AG04449 (cell line): ENCODE data around the gene RPL15.
A peak's percentile ranks its signal among the peaks of the same experiment; 100 is the strongest.
"Not testable (repeated sequence)": the region's sequence is repeated elsewhere in the genome, so short reads cannot be mapped to it uniquely, and the experiment has no call there.

Source experiments
- CTCF ChIA-PET: fragments of 350-600 bp; formaldehyde crosslinking; extraction: SDS; loops from one replicate; lab custom pipeline; 2021; ENCODE audit warnings: antibody characterized with exemption; lab: Yijun Ruan, JAX
- POLR2A ChIA-PET: fragments of 400-600, 350-600 bp; formaldehyde crosslinking; extraction: SDS; loops from one replicate; lab custom pipeline; 2020; ENCODE audit warnings: antibody characterized with exemption, inconsistent platforms; lab: Yijun Ruan, JAX
- DNase-seq: peaks from one replicate; pipeline ENCODE4 v3.0.0-alpha.2; 2010; ENCODE audit warnings: low read depth, low spot score
- H3K4me3 ChIP-seq: 2 replicates; pipeline ENCODE4 v1.5.1; 2011; ENCODE audit warnings: low read depth, mild to moderate bottlenecking, control low read depth, low read length
- TF ChIP-seq, protein P1 (sequence below): IDR thresholded peaks from one replicate; pipeline ENCODE4 v1.5.1; 2011; ENCODE audit warnings: mild to moderate bottlenecking, moderate library complexity, low read length, control low read depth, inconsistent platforms; ENCODE audit not compliant: insufficient read depth; ENCODE audit errors: missing control alignments

Gene RPL15

GRCh38 chr3:23916886-23917678, at the start of gene RPL15, which contains the start of gene NKIRAS1:
Gene RPL15 (plus strand): TSS chr3:23917132. CDS start chr3:23917860, 728 bp downstream.
Gene NKIRAS1 (minus strand): TSS chr3:23916990. CDS start chr3:23910904, 6,086 bp downstream.
- peak within 1 kb of the TSS; percentile 95 for H3K4me3 ChIP-seq
- POLR2A ChIA-PET: interaction anchor here (0.6 to 3.3 kb wide), 34 partner anchors 10 to 338 kb away, joined by 3 to 35 read pairs (median 3); no protein-coding TSS in a partner anchor
- CTCF ChIA-PET: interaction anchor here (1.2 to 1.7 kb wide), 2 partner anchors 23 to 24 kb away, joined by 4 to 5 read pairs; no protein-coding TSS in a partner anchor
- peak; percentile 73 for DNase-seq
- TF ChIP-seq, protein P1, sequence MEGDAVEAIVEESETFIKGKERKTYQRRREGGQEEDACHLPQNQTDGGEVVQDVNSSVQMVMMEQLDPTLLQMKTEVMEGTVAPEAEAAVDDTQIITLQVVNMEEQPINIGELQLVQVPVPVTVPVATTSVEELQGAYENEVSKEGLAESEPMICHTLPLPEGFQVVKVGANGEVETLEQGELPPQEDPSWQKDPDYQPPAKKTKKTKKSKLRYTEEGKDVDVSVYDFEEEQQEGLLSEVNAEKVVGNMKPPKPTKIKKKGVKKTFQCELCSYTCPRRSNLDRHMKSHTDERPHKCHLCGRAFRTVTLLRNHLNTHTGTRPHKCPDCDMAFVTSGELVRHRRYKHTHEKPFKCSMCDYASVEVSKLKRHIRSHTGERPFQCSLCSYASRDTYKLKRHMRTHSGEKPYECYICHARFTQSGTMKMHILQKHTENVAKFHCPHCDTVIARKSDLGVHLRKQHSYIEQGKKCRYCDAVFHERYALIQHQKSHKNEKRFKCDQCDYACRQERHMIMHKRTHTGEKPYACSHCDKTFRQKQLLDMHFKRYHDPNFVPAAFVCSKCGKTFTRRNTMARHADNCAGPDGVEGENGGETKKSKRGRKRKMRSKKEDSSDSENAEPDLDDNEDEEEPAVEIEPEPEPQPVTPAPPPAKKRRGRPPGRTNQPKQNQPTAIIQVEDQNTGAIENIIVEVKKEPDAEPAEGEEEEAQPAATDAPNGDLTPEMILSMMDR: peak; percentile 54

DNA sequence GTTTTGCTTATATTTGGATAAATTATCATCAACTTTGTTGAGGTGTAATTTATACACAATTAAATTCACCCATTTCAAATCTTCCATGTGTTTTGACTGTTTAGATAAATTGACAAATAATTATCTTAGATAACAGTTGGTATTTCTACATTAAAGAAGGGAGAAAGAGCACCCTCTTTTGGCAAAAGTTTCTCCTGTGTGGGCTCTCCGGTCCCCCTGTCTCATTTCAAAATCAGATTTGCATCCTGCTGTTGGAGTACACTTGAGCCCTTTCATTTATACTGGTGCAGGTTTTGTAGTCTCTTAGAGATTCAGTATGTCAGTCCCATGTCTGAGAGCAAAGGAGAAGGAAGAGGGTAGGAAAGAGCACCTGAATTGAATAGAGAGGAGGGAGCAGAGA, 49.5 kb upstream of the RPL15 start:
- no peak for DNase-seq
- ChIA-PET CTCF (interaction anchor here (0.8 kb wide), 1 partner anchor 72 kb away, joined by 3 read pairs; no protein-coding TSS in a partner anchor), POLR2A (no interaction called here)
- TF ChIP-seq, protein P1: no peak
- no peak overlapping the region for H3K4me3 ChIP-seq

- TF ChIP-seq, protein P1: no peak
- no peak for DNase-seq
- POLR2A ChIA-PET: no interaction called here
- CTCF ChIA-PET: no interaction called here
- no peak overlapping the region for H3K4me3 ChIP-seq
Observed at GRCh38 chr3:23867838-23868237, 49.1 kb upstream of the RPL15 start.

DNA sequence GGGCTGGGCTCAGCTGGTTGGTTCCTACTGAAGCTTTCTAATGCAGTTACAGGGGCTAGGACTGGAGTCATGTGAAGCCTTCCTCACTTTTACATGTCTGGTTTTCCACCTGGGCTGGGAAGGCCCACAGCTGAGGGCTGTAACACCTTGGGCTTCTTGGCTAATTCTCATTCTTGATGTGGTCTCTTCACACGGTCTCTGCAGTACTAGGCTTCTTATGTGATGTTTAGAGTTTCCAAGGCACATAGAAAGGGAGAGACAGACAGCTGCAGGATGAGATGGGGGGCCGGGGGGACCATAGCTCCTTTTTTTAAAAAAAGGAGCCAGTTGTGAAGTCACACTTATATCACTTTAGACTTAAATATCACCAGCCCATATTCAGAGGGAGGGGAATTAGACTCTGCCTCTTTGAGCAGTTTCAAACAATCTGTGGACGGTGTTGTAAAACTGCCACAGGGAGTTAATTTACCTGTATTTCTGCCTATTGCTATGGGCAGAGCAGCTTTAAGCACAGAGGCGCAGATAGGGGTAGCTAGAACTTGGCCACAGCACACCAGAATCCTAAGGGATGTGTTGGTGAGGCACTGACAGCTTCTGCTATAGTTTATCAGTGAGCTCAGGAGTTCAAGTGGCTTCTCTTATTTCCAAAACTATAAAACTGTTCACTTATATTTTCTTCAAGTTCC, 46.8 kb upstream of the RPL15 start:
- POLR2A ChIA-PET: no interaction called here
- TF ChIP-seq, protein P1: no peak
- CTCF ChIA-PET: interaction anchor here (1.0 to 1.3 kb wide), 2 partner anchors 14 to 19 kb away, joined by 3 to 10 read pairs; no protein-coding TSS in a partner anchor
- no peak overlapping the region for H3K4me3 ChIP-seq
- no peak for DNase-seq

DNA sequence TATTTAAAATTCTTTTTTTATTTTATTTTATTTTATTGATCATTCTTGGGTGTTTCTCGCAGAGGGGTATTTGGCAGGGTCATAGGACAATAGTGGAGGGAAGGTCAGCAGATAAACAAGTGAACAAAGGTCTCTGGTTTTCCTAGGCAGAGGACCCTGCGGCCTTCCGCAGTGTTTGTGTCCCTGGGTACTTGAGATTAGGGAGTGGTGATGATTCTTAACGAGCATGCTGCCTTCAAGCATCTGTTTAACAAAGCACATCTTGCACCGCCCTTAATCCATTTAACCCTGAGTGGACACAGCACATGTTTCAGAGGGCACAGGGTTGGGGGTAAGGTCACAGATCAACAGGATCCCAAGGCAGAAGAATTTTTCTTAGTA, 46.3 kb upstream of the RPL15 start:
- CTCF ChIA-PET: interaction anchor here (1.0 to 1.3 kb wide), 2 partner anchors 13 to 18 kb away, joined by 3 to 10 read pairs; no protein-coding TSS in a partner anchor

DNA sequence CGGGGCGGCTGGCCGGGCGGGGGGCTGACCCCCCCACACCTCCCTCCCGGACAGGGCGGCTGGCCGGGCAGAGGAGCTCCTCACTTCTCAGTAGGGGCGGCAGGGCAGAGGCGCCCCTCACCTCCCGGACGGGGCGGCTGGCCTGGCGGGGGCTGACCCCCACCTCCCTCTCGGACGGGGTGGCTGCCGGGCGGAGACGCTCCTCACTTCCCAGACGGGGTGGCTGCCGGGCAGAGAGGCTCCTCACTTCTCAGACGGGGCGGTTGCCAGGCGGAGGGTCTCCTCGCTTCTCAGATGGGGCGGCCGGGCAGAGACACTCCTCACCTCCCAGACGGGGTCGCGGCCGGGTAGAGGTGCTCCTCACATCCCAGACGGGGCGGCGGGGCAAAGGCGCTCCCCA, 45.6 kb upstream of the RPL15 start:
- POLR2A ChIA-PET, CTCF ChIA-PET, H3K4me3 ChIP-seq, DNase-seq: not testable (repeated sequence)

More for the DNA sequence above, 46.3 kb upstream of the RPL15 start:
- H3K4me3 ChIP-seq, POLR2A ChIA-PET, DNase-seq: not testable (repeated sequence)

DNA sequence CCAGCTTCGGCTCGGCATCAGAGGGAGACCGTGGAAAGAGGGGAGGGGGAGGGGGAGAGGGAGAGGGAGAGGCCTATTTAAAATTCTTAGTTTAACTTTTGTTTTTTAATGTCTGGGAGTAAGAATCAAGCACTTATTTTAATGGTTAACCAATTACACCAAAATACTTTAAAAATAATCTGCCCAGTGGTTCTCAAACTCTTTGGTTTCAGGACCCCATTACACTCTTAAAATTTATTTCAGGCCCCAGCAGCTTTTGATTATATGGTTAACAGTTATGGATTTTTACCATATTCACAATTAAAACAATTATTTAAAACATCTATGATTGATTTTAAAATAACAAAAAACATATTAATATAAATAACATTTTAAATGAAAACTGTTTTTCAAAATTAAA, 44.6 kb upstream of the RPL15 start:
- POLR2A ChIA-PET: no interaction called here
- no peak overlapping the region for H3K4me3 ChIP-seq

More for the DNA sequence above, 44.6 kb upstream of the RPL15 start:
- CTCF ChIA-PET: no interaction called here
- no peak for DNase-seq
- TF ChIP-seq, protein P1: no peak
